ENCODE measurements around the gene POP7. TPM values are rescaled to one million over a fixed set of nuclear protein-coding genes. Genes with fewer than 3 reads are reported as not detected.

POP7 gene
- total and polyA plus RNA-seq, 8 donors, result 23.3 to 70.1 (median 38.7) TPM; not detected in 1

DNA sequence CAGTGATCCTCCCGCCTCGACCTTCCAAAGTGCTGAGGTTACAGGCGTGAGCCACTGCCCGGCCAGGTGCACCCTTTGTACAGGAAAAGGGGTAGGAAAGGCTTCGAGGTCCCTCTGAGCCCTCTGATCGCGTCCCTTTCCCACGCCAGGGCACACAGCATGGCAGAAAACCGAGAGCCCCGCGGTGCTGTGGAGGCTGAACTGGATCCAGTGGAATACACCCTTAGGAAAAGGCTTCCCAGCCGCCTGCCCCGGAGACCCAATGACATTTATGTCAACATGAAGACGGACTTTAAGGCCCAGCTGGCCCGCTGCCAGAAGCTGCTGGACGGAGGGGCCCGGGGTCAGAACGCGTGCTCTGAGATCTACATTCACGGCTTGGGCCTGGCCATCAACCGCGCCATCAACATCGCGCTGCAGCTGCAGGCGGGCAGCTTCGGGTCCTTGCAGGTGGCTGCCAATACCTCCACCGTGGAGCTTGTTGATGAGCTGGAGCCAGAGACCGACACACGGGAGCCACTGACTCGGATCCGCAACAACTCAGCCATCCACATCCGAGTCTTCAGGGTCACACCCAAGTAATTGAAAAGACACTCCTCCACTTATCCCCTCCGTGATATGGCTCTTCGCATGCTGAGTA lies 871 bp downstream of the POP7 start:
- H3K9me3 ChIP-seq, result no peaks in the 10 kb centered on the region
- peaks cover 0 to 8% (median 5%) of the 10 kb centered on the region in 4 donors for H3K36me3 ChIP-seq
- H3K27me3 ChIP-seq, result no peaks in the 10 kb centered on the region
- intact Hi-C loops (cut with DNase I; ENCODE audit: low total_unique reads), result loop anchor here (10.0 kb wide), 1 partner anchor 148 kb away; the partner anchor contains the start of gene SLC12A9
- H3K27ac ChIP-seq, result peak overlapping the region in 4 of 5 donors; percentile 92 to 97 (median 94)
- 6 to 30% (median 22%) methylated on average over 7 to 34 of the region's 34 CpGs for WGBS, 5 donors
- no peak for TF ChIP-seq POLR2AphosphoS5 (IDR thresholded peaks at IDR 0.05)
- TF ChIP-seq, protein P1, sequence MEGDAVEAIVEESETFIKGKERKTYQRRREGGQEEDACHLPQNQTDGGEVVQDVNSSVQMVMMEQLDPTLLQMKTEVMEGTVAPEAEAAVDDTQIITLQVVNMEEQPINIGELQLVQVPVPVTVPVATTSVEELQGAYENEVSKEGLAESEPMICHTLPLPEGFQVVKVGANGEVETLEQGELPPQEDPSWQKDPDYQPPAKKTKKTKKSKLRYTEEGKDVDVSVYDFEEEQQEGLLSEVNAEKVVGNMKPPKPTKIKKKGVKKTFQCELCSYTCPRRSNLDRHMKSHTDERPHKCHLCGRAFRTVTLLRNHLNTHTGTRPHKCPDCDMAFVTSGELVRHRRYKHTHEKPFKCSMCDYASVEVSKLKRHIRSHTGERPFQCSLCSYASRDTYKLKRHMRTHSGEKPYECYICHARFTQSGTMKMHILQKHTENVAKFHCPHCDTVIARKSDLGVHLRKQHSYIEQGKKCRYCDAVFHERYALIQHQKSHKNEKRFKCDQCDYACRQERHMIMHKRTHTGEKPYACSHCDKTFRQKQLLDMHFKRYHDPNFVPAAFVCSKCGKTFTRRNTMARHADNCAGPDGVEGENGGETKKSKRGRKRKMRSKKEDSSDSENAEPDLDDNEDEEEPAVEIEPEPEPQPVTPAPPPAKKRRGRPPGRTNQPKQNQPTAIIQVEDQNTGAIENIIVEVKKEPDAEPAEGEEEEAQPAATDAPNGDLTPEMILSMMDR (IDR thresholded peaks at IDR 0.05), result no peak
- TF ChIP-seq POLR2A (IDR thresholded peaks at IDR 0.05), result no peak
- no peak for TF ChIP-seq EP300 (IDR thresholded peaks at IDR 0.05)
- peak overlapping the region; percentile 75 to 90 (median 84) for H3K4me3 ChIP-seq
- H3K4me1 ChIP-seq, result peaks cover 13 to 29% (median 28%) of the 10 kb centered on the region in 4 donors
- peak; percentile 36 to 61 for DNase-seq

DNA sequence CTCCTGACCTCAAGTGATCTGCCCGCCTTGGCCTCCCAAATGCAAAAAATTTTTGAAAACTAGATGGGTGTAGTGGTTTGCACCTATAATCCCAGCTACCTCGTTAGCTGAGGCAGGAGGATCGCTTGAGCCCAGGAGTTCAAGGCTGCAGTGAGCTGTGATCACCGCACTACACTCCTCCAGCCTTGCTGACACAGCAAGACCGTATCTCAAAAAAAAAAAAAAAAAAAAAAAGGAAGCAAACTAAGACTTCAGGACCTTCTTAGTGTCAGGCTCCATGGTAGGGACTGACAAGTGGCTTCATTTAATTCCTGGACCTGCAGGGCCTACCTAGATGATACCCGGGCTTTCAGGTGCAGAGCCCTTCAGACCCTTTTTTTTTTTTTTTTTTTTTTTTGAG lies 2.5 kb downstream of the POP7 start:
- H3K4me1 ChIP-seq, result peaks cover 13 to 29% (median 28%) of the 10 kb centered on the region in 4 donors
- H3K36me3 ChIP-seq, result peaks cover 0 to 8% (median 5%) of the 10 kb centered on the region in 4 donors
- TF ChIP-seq EP300 (IDR thresholded peaks at IDR 0.05) (no peak), POLR2AphosphoS5 (IDR thresholded peaks at IDR 0.05) (no peak), POLR2A (IDR thresholded peaks at IDR 0.05) (no peak)
- TF ChIP-seq, protein P1 (IDR thresholded peaks at IDR 0.05), result no peak
- H3K4me3 ChIP-seq, result no peak overlapping the region
- intact Hi-C loops (cut with DNase I; ENCODE audit: low total_unique reads), result loop anchor here (10.0 kb wide), 1 partner anchor 146 kb away; the partner anchor contains the start of gene SLC12A9
- DNase-seq, result no peak
- no peaks in the 10 kb centered on the region for H3K9me3 ChIP-seq
- 89 to 94% (median 90%) methylated on average over 6 of the region's 6 CpGs for WGBS, 5 donors
- H3K27ac ChIP-seq, result no peak overlapping the region
- no peaks in the 10 kb centered on the region for H3K27me3 ChIP-seq

DNA sequence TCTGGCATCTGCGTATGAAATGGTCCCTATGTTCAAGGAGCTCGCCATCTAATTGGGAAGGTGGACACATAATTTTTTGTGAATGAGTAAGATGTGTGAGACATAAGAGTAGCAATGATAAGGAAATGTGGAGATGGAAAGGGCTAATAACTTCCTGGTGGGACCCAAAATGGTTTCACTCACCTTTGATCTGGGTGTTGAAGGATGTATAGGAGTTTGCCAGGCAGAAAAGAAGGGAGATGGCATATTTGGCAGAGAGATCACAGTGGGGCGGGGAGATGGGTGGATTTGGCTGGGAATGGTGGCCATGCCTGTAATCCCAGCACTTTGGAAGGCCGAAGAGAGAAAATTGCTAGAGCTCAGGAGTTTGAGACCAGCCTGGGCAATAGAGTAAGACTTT lies 4.5 kb downstream of the POP7 start:
- WGBS, 5 donors, result 72 to 99% (median 79%) methylated on average over 4 of the region's 4 CpGs
- H3K27me3 ChIP-seq, result no peaks in the 10 kb centered on the region
- no peaks in the 10 kb centered on the region for H3K9me3 ChIP-seq
- peaks cover 0 to 8% (median 5%) of the 10 kb centered on the region in 4 donors for H3K36me3 ChIP-seq
- intact Hi-C loops (cut with DNase I; ENCODE audit: low total_unique reads), result no loop called here
- DNase-seq, result no peak
- no peak for TF ChIP-seq POLR2A (IDR thresholded peaks at IDR 0.05)
- TF ChIP-seq POLR2AphosphoS5 (IDR thresholded peaks at IDR 0.05), result no peak
- TF ChIP-seq, protein P1 (IDR thresholded peaks at IDR 0.05), result no peak
- no peak for TF ChIP-seq EP300 (IDR thresholded peaks at IDR 0.05)
- H3K27ac ChIP-seq, result no peak overlapping the region
- H3K4me1 ChIP-seq, result peaks cover 13 to 20% (median 20%) of the 10 kb centered on the region in 4 donors
- H3K4me3 ChIP-seq, result no peak overlapping the region

DNA sequence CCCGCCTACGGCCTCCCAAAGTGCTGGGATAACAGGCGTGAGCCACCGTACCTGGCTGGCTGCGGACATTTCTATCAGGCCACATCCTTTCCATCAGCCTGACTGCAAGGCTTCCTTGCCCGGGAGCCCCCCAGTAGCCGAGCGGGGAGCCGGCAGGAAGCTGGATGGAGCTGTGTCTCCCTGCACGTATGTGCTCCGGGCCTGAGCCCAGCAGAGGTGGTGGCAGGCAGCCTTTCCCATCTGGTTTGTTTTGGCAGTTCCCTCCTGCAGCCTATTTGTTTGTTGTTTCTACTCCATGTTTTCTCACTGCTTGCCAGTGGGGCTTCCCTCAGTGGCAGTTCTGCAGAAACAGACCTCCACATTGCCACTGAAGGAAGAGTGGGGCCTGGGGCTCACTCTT lies 5.4 kb downstream of the POP7 start:
- TF ChIP-seq, protein P1 (IDR thresholded peaks at IDR 0.05), result no peak
- no peak for TF ChIP-seq POLR2AphosphoS5 (IDR thresholded peaks at IDR 0.05)
- TF ChIP-seq POLR2A (IDR thresholded peaks at IDR 0.05), result no peak
- no peak for TF ChIP-seq EP300 (IDR thresholded peaks at IDR 0.05)
- H3K27me3 ChIP-seq, result peaks cover 0 to 3% (median 0%) of the 10 kb centered on the region in 3 donors
- WGBS, 5 donors, result 65 to 85% (median 76%) methylated on average over 11 of the region's 11 CpGs
- DNase-seq, result no peak
- intact Hi-C loops (cut with DNase I; ENCODE audit: low total_unique reads), result no loop called here
- no peak overlapping the region for H3K4me3 ChIP-seq
- H3K4me1 ChIP-seq, result peaks cover 13 to 18% (median 17%) of the 10 kb centered on the region in 4 donors
- H3K9me3 ChIP-seq, result no peaks in the 10 kb centered on the region
- peaks cover 0 to 8% (median 5%) of the 10 kb centered on the region in 4 donors for H3K36me3 ChIP-seq
- H3K27ac ChIP-seq, result no peak overlapping the region
